ENCODE data around the gene CORO2B.

Gene CORO2B

DNA sequence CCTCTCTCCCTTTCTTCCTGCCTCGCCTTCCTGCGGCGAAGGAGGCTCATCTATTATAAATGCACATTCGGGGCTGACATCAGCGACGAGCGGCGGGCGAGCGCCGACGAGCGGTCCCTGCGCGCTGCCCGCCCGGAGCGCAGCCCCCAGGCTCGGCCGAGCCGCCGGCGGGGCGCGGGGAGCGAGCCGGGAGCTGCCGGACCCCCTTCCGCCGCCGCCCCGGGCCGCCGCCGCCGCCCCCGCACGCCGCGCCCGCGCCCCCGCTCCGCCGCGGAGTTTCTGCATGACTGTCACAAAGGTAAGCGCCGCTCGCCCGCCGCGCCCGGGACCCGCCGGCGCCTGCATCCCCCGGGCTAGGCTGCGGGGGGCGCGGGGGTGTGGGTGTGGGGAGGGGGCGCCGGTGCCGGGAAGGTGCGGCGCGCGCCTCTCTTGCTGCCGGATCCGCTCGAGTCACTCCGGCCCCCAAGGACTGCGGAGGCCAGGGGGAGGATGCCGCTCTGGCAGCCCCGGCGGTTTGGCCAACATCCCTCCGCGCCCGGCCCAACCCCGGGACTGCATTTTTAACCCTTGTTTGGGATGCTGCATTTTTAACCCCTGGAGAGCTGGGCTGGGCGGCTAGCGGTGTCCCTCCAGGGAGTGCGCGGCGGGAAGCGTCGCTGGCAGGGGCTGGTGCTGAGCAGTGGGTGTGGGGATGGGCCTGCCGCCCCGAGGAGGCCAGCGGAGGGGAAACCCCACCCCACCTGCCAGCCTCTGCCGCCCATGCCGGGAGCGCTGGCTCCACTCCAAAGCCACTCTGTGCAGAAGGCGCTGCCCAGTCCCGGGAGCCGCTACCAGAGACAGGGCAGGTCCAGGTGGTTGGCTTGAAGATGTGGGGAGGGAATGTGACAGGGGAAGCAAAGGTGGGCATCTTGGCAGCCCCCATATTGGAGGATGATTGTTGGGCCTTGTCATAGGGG is at the start of gene CORO2B:
Gene CORO2B, plus strand, starts transcription at position 14 of the 956 bp plus-strand sequence. Its CDS starts 270 bp downstream, at position 284.
- no peak for FAIRE-seq

DNA sequence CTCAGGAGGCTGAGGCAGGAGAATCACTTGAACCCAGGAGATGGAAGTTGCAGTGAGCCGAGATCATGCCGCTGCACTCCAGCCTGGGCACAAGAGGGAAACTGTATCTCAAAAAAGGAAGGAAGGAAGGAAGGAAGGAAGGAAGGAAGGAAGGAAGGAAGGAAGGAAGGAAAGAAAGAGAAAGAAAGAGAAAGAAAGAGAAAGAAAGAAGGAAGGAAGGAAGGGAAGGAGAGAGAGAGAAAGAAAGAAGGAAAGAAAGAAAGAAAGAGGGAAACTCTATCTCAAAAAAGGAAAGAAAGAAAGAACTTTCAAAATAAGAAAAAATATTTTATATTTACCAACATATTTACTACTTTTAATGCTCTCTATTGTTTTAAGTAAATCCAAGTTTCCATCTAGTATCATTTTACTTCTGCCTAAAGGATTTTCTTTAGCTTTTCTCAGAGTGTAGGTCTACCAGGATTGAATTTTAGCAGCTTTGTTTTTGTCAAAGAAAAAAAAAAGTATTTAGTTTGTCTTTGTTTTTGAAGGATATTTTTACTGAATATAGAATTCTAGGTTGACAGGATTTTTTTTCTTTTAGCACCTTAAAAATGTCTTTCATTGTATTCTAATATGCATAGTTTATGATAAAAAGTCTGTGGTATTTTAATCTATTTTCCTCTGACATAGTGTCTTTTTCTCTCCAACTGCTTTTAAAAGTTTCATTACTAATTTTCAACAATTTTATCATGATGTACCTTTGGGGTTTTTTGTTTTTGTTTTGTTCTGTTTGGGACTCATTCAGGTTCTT is 47.2 kb upstream of the CORO2B start:
- no peak for FAIRE-seq

DNA sequence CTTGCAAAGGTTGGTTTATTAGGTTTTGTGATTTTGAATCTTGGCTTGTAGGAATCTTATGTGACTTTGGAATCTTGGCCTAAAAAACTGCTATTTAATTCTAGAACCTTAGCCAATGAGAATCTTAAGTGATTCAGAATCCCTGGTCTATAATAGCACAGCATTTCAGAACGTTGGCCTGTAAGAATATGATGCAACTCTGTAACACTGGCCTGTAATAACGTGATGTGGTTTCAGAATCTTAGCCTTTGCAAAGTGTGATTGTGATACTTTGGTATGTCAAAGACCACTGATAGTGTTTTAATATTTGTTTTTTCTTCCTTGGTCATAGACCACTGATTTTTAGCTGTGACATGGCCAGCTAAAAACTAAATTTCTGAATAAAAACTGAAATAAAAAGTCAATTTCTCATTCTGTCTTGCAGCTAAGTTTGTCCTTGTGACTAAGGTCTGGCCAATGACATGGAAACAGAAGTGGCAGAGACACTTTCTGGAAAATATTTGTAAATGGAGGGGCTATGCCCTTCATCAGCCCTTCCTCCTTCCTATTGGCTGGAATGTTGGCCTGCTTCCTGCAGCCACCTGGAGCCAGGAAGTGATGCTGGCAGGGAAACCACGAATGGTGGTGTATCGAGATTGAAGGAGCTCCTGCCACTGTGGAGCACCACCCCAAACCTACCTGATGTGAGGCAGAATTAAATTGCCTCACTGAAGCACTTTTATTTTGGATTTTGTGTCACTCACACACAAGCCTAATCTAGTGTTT is 42.3 kb upstream of the CORO2B start:
- FAIRE-seq, result no peak

DNA sequence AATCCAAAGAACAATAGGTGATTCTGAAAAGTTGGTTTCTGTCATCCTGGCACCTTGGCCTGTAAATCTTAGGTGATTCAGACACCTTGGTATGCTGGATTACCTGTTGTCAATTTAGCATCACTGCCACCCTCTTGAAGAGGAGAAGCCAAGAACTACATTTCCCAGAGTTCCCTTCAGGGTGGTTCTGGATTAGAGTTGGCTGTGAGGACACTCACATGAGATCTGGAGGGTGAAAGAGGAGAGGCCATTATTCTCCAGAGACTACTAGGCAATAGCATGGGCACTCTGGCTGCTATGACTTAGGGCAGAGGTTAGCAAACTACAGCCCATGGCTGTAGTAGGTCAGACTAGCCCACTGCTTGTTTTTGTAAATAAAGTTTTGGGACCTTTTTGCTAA is 41.7 kb upstream of the CORO2B start:
- no peak for FAIRE-seq

- no peak for FAIRE-seq
Observed at GRCh38 chr15:68537506-68537905, 41.3 kb upstream of the CORO2B start.

- FAIRE-seq, result no peak
Observed at GRCh38 chr15:68538311-68538710, 40.5 kb upstream of the CORO2B start.

- FAIRE-seq, result no peak
Observed at GRCh38 chr15:68541743-68542142, 37.0 kb upstream of the CORO2B start.

DNA sequence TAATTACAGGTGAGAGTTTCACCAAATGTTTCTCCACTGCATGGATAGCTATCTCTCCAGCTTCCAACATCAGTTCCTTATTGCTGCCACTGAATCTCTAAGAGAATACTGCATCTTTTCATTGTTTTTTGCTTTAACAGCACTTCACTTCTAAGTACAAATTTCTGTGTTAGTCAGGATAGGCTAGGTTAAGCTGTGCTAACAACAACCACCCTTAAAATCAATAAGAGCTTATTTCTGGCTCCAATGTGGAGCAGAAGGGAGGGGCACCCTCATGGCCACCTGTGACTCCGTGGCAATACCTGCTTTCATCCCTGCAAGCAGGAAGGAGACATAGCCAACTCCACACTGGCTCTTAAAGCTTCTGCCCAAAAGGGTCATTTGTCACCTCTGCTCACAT is 36.4 kb upstream of the CORO2B start:
- no peak for FAIRE-seq

DNA sequence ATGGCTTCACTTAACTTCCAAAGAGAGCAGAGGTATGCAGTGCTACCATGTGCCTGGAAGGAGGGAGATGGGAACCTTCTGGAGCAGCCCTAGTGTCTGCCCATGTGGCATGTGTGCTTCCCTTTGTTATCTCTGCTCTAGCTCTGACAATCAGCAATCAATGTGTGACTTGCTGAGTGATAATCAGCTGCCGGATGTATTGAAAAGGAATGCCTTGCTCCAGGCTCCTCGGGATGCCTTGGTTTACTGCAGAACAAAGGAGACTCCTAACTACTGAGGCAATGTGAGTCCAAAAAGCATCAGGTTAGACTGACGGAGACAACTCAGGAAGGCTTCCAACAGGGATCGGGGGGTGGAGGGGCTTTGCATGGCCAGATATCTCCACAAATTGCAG is 36.0 kb upstream of the CORO2B start:
- no peak for FAIRE-seq

- no peak for FAIRE-seq
Observed at GRCh38 chr15:68543165-68544008, 35.4 kb upstream of the CORO2B start.

DNA sequence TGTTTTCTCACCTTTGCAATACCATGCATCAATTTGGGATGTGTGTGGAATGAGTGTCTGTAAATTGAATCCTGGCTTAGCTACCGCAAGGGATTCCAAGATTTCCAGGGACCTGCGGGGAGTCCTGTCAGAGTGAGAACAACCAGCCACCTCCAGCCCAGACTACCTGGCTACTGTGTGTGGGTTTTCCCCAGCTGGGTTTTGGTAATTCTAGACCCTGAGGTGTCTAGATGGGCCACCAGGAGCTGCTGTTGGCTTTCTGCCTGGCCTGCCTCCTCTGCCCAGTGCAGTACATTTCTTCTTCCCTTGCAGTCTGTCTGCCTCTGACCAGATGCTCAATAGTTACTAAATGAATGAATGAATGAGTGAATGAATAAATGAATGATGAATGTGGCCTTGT is 32.5 kb upstream of the CORO2B start:
- no peak for FAIRE-seq

- no peak for FAIRE-seq
Observed at GRCh38 chr15:68548364-68548763, 30.4 kb upstream of the CORO2B start.

- no peak for FAIRE-seq
Observed at GRCh38 chr15:68550004-68550403, 28.8 kb upstream of the CORO2B start.

DNA sequence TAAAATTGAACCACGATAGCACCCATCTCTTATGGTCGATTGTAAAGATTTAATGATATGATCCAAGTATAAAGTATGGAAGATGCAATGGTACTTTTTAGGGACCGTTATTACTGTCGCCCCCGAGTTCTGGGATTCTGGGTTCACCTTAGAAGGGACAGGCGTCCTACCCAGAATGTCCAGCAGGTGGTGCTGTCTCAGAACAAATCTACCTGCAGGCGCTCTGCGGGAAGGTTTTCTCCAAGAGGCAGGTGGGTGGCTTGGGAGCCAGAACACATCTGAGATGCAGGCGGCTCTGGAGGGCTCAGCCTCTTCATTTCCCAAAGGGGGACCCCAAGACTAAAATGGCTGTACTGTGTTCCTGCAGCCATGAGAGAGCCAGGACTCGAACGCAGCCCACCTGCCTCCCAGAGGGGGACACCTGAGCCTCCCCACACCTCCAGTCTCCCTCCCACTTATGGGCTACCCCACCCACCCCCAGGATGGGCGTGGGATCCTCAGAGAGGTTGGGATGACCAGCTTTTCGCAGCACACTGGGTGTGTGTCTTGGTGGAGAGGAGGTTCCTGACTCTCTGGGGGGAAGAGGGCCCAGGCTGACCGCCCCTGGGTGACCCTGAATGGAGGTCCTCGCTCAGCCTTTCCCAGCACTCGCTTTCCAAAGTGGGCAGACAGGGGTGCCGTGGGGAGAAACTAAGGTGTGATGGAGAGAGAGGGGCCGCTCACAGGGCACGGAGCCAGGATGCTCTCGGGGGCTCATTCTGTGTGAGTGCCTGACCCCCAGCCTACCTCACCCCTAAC is 28.1 kb upstream of the CORO2B start:
- FAIRE-seq, result peak; percentile 8

DNA sequence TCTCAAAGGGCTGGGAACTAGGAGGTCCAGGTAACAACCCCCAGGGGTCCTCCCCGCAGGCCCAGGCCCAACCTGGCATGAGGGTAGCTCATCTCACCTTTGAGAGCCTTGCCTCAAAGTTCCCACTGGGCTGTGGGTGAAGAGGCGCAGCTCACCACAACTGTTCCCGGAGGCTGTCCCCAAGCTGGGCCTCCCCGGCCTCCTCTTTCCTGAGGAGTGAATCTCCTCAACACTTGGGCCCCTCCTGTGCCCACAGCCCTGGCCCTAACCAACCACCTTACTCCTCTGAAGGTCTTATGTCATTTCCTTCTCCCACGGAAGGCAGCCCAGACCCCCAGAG is 27.5 kb upstream of the CORO2B start:
- no peak for FAIRE-seq

DNA sequence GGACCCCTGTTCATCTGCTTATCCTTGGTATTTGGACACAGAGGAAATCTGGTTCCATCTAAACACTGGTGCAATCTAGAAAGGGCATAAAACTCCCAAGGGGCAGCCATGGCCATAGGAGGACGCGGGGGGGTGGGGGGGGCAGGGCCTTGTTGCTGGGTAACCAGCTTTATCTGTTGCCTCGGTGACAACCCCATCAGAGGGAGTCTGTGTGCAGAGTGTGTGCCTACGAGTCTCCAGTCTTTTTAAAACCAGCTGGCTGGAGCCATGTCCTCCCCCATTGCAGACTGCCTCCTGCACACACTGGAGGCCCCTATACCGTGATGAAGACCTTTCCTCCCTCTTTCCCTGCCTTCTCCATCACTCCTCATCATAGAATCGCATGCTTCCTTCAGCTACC is 26.4 kb upstream of the CORO2B start:
- FAIRE-seq, result no peak

- FAIRE-seq, result no peak
Observed at GRCh38 chr15:68552773-68553172, 26.0 kb upstream of the CORO2B start.

DNA sequence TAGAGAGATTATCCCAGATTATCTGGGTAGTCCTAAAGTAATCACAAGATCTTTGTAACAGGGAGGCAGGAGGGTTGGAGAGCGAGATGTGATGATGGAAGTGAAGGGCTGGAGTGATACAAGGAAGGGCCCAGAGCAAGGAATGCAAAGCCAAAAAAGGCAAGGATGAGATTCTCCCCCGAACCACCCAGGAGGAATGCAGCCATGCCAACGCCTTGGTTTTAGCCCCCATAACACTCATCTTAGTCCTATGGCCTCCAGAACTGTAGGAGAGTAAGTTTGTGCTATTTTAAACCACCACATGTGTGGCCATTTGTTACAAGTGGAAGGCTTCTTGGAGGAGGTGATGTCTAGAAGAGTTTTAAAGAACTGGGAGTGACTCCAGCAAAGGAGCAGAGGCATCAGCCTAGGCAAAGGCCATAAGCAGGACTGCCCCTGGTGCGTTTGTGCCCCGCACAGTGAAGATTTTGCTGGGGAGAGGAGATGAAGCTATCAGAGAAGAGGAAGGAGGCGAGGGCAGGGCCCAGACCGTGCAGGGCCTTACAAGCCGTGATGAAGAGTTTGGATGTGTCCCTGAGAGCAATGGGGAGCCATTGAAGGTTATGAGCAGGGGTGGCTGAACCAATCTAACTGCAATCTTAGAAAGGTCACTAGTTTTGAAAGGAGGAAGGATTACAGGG is 25.3 kb upstream of the CORO2B start:
- FAIRE-seq, result no peak

GRCh38 chr15:68553994-68554720 is 24.6 kb upstream of the CORO2B start:
- FAIRE-seq, result no peak

All from G401.6 (cell line).